GM18861 (cell line): Measurements from ENCODE around the gene GEMIN5.
A peak's percentile ranks its signal among the peaks of the same experiment; 100 is the strongest.
"Not testable (repeated sequence)": the region's sequence is repeated elsewhere in the genome, so short reads cannot be mapped to it uniquely, and the experiment has no call there.

Source experiments
- ATAC-seq: cut with Tn5 transposase; IDR thresholded peaks from one replicate; pipeline ENCODE4 v1.9.1; 2021; ENCODE audit not compliant: unreplicated experiment

GEMIN5 gene, protein sequence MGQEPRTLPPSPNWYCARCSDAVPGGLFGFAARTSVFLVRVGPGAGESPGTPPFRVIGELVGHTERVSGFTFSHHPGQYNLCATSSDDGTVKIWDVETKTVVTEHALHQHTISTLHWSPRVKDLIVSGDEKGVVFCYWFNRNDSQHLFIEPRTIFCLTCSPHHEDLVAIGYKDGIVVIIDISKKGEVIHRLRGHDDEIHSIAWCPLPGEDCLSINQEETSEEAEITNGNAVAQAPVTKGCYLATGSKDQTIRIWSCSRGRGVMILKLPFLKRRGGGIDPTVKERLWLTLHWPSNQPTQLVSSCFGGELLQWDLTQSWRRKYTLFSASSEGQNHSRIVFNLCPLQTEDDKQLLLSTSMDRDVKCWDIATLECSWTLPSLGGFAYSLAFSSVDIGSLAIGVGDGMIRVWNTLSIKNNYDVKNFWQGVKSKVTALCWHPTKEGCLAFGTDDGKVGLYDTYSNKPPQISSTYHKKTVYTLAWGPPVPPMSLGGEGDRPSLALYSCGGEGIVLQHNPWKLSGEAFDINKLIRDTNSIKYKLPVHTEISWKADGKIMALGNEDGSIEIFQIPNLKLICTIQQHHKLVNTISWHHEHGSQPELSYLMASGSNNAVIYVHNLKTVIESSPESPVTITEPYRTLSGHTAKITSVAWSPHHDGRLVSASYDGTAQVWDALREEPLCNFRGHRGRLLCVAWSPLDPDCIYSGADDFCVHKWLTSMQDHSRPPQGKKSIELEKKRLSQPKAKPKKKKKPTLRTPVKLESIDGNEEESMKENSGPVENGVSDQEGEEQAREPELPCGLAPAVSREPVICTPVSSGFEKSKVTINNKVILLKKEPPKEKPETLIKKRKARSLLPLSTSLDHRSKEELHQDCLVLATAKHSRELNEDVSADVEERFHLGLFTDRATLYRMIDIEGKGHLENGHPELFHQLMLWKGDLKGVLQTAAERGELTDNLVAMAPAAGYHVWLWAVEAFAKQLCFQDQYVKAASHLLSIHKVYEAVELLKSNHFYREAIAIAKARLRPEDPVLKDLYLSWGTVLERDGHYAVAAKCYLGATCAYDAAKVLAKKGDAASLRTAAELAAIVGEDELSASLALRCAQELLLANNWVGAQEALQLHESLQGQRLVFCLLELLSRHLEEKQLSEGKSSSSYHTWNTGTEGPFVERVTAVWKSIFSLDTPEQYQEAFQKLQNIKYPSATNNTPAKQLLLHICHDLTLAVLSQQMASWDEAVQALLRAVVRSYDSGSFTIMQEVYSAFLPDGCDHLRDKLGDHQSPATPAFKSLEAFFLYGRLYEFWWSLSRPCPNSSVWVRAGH (N-terminal part only)

DNA sequence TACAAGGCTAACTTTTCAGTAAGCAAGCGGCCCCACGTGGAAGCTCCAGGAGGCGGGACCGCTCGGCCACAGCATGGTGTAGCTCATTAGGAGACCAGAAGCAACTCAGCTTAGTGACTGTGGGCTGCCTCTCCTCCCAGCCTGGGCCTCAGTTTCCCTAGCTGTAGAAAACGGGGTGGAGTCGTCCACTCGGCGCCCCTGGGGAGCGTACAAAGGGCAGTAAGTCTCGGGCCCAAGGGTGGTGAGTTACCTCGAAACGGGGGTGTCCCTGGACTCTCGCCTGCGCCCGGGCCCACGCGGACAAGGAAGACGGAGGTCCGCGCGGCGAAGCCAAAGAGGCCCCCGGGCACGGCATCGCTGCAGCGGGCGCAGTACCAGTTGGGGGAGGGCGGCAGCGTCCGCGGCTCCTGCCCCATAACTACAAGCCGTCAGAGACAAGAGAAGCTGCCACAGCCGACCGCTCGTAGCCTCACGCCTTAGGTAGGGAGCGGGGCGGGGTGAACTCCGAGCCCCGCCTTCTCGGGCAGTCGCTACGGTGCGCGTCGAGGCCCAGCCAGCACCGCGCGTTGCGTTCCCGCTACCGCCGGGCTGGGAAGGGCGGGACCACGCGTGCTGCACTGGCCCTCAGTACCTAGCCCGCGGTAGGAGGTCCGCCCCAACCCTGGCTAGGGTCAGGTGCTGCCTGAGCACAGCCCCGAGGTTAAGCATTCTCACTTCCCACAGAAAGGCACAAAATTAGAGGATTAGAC is at the start of gene GEMIN5:
Gene GEMIN5 (minus strand): TSS at position 494 of the 749 bp plus-strand sequence. CDS start 78 bp downstream, at position 416.
- ATAC-seq, result peak; percentile 83

DNA sequence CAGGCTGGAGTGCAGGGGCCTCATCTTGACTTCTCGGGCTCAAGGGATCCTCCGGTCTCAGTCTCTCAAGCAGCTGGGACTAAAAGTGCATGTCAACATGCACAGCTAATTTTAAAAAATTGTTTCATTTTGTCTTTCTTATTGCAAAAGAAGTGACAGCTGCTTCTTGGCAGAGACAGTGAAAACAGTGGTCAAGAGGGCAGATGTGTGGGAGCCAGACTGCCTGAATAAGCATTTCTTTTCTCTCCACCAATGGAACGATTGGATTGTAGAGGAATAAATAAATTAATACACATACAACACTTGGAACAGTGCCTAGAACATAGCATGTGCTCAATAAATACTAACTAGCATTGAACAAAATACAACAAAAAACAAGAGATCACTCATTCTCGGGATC is 48.1 kb upstream of the GEMIN5 start:
- no peak for ATAC-seq

DNA sequence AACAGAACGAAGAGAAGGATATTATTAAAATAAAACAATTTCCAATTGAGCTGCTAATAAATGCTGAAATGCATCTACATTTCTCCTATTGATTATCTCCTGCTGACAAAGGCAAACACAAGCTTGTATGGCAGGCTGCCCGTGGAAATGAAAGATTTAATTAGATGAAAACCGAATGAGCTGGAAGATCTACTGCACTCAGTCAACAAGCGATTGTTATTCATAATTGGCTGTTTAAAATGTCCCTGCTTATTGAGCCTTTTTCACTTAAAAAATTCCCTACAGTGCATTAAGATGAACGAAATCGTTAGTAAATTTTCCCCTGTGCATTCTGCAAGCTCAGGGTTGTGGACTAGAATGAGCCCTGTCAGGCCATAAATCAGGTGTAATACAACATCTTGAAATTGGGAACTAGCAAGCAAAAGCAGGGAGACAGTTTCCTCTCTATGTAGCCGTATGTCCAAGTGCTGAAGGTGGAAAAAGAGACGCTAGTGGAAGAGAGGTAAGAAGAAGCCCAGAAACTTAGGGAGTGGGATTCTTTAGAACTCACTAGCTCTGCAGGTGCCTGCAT is 47.0 kb upstream of the GEMIN5 start:
- ATAC-seq, result no peak

DNA sequence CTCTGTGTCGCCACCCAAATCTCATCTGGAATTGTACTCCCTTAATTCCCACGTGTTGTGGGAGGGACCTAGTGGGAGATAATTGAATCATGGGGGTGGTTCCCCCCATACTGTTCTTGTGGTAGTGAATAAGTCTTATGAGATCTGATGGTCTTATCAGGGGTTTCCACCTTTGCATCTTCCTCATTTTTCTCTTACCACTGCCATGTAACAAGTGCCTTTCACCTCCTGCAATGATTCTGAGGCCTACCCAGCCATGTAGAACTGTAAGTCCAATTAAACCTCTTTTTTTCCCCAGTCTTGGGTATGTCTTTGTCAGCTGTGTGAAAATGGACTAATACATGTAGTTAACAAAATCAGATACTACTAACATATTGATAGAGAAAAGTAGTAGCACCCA is 40.3 kb upstream of the GEMIN5 start:
- not testable (repeated sequence) for ATAC-seq

DNA sequence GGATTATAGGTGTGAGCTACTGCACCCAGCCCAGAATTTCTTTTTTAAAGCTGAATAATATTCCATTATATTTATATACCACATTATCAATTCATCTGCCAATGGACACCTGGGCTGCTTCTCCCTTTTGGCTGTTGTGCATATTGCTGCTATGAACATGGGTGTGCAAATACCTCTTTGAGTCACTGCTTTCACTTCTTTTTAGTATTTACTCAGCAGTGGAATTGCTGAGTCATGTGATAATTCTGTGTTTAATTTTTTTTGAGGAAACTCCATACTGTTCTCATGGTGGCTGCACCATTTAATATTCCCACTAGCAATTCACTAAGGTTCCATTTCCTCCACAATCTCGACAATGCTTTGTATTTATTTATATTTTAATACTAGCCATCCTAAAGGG is 39.4 kb upstream of the GEMIN5 start:
- no peak for ATAC-seq

DNA sequence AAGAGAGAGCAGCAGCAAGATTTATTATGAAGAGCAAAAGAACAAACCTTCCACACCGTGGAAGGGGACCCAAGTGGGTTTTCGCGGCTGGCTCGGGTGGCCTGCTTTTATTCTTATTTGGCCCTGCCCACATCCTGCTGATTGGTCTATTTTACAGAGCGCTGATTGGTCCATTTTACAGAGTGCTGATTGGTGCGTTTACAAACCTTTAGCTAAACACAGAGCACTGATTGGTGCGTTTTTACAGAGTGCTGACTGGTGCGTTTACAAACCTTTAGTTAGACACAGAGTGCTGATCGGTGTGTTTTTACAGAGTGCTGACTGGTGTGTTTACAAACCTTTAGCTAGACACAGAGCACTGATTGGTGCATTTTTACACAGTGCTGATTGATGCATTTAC is 38.1 kb upstream of the GEMIN5 start:
- not testable (repeated sequence) for ATAC-seq

DNA sequence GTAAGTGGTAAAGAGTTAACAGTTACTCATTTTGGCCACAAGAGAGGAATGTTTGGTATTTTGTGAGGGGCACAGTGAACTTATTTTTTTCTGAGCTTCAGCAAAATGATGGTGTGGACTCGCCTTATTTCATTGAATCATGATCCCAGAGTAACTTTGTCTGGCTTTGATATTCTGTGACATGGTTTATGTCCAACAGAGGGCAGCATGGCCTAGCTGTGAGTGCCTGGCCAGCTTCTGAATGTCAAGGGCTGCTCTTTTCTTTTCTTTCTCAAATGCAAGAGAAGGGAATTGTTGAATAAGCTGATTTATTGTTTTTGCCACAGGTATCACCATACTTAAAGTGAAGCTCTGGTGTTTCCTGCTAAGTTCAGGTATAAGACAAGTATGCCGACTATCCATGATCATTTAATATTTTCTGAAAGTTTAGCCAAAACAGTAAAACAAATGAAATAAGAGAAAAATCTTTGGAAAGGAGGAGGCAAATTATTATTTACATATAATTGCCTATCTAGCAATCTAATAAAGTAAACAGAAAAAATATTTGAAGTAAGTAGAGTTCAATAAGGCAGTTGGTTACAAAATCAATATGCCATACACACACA is 34.6 kb upstream of the GEMIN5 start:
- no peak for ATAC-seq

DNA sequence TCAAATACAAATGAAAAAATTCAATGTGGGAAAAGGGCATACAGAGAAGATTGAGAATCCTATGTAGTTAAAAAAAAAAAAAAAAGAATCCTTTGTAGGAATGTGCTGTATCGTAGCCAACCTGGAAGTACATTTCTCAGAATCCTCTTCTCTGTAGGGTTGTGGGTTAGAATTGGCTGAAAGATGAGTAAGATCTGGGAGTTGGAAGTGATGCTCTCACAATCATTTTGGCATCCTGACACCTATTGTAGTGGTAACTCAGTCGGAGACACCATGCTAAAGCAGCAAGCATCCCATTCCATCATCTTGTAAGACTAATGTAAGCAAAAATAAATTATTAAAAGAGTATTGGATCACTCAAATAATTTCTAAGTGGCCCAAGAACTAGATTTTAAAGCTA is 33.5 kb upstream of the GEMIN5 start:
- ATAC-seq, result no peak

DNA sequence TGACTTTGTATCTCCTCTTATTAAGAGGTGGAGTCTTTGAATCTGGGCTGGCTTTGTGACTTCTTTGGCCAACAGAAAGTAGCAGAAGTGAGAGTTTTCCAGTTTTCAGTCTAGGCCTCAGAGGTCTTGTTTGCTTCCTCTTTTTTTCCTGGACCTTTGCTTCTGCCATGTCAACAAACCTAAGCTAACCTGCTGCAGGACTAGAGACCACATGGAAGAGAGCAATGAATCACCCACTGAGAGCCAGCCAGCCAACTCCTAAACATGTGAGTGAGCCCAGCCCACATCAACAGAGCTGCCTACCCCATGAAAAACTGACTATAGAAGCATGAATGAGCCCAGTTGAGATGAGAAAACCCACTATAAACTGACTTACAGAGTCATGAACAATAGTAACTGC is 32.7 kb upstream of the GEMIN5 start:
- ATAC-seq, result no peak

DNA sequence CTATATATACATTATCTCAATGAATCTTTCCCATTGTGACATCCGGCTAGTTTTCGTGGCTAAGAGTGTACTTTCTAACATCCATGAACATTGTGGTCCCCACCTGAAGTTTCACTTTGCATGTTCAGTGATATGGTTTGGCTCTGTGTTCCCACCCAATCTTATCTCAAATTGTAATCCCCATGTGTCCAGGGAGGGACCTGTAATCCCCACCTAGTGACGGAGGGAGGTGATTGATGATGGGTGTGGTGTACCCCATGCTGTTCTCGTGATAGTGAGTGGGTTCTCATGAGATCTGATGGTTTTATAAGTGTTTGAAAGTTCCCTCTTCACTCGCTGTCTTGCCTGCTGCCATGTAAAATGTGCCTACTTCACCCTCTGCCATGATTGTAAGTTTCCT is 30.9 kb upstream of the GEMIN5 start:
- ATAC-seq, result no peak

DNA sequence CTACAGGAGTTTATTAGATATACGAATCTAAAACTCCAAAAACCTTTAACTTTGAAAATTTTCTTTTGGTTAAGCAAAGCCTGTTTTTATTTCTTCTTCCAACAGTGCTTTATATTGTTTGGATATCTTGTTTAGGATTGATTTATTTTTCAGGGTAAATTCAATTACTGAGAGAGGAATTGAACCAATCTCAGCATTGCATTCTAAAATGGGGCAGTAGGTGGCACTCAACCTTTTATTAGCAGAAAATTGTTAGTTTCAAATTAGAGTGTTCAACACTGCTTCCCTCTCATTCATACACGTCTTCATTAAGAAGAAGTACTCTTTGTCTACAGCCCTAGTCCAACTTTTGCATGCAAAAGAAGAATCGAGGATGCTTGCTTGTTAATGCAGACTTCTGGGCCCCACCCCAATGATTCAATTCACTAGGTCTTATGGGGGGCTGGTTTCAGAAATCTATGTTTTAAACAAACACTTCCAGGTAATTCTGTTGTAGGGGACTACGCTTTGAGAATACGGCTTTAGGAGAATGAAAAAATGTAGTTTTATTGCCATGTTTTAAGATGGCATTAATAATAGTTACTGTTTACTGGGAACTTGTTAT is 29.5 kb upstream of the GEMIN5 start:
- no peak for ATAC-seq

DNA sequence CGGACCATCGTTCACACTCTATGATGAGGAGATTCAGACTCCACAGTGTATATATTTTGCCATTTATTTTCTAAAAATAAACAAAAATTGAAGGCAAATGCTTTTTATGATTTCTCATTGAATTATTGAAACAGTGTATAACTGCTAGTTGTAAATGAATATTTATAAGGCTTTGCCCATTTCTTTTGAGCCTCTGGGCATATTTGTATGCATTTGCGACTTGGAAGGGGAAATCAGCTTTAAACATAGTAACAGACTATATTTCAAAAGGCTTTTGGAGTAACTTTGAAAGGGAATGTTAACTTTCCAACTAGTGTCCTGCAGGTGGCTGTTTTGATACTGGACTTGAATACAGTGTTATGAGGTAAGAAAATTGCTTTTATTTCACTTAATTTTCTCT is 28.9 kb upstream of the GEMIN5 start:
- ATAC-seq, result no peak

DNA sequence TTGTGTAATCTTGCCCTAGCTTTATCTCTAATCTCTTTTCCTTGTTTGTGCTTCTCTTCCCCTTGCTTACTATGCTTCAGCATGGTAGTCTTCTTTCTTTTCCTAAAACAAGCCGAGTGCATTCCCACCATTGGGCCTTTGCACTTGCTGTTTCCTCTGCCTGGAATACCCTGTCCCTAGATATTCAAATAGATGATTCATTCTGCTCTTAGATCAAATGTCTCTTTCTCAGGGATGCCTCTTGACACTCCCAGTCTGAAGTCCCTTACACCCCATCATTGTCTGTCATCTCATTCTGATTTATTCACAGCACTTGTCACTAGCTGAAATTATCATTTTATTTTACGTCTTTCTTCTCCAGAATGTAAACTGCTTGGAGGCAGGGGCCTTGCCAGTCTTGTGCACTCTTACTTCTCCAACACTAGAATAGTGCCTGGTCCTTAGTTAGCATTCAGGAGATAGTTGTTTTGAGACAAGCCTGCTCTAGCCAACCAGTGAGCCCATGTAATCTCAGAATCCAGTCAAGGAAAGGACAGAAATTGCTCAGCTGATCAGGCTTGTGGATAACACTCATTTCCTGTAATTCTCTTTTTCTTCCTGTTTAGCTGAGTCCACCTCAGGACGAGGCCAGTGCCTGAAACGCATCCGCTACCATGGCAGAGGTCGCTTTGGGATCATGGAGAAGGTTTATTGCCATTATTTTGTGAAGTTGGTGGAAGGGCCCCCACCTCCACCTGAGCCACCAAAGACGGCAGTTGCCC is 28.2 kb upstream of the GEMIN5 start:
- ATAC-seq, result no peak

DNA sequence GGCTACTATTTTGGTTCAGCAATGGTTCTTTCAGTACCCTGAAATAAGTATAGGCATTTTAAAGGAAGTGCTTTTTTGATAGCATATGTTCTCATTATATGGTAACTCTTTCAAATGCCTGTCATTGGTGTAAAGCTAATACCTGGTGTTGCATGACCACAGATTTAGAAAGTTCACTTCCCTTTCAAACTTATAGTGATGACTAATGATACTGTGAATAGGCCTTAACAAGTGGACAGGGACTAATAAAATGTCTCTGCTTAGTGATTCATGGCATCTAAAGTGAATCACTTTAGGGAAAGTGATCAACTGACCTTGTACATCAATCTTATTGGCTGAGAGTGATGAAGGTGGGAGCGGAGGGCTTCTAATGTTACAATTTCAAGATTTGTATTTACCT is 24.5 kb upstream of the GEMIN5 start:
- peak; percentile 99 for ATAC-seq

DNA sequence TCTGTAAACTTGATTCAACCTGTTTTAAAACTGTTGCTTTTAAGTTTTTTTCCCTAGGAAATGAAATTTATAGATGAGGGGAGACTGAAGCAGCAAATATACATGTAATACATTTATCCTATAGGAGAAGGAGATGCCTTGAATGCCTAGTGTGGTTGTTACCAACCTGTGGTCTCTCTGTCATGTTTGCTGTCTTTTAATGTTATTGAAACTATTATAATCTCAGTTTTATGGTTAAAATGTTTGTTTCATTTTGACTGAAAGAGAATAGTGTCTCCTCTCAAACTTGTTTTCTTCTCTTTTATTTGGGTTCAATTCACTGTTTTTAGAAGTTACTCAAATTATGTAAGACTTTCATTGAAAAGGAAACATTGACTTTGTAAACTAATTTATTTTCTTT is 18.7 kb upstream of the GEMIN5 start:
- no peak for ATAC-seq

DNA sequence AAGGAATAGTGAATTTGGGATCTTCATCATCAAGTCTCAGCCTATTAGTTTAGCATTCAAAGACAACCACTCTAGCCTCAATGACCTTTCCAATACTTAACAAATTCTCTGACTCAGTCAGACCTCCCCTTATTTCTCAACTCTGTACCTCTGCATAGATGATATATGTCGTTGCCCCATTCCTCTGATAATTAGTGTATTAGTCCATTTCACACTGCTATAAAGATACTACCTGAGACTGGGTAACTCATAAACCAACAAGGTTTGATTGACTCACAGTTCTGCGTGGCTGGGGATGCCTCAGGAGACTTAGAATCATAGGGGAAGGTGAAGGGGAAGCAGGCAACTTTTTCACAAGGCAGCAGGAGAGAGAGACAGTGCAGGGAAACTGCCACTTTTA is 11.8 kb upstream of the GEMIN5 start:
- ATAC-seq, result no peak

DNA sequence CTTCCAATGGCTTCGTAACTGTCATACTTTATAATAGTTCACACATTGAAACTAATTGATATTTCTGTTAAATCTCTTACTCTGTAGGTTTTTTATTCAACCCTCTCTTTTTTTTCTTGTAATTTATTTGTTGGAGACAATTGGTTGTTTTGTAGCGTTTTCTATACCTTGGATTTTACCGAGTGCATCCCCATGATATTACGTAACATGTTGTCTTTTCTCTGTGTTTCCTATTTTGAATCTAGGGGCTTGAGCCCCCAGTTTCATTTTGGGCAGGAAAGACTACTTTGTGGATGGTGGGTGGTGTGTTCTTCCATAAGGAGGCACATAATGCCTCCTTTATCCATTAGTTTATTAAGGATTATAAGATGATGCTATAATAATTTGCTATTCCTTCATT is 10.3 kb upstream of the GEMIN5 start:
- no peak for ATAC-seq

DNA sequence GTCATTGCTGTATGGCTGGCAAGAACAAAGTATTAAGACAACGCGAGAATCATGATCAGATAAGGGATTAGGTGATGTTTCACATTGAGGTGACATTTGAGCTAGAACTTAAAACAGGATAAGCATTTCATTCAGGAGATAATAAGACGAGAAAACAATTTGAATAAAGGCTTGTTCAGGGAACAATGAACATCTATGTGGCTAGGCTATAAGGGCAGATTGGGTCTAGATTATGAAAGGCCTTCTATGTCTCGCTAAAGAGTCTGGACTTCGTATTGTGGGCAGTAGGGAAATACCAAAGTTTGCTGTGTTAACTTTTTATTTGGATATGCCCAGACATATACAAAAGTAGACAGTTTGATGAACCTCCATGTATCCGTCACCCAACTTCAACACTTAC is 9.8 kb upstream of the GEMIN5 start:
- ATAC-seq, result no peak
